WTC11 (cell line): ENCODE data around the gene ESR2. TPM values are rescaled to one million over a fixed set of nuclear protein-coding genes. Genes with fewer than 3 reads are reported as not detected.
A peak's percentile ranks its signal among the peaks of the same experiment; 100 is the strongest.

Source experiments
- ATAC-seq: fragments of 200-7000 bp; cut with Tn5 transposase; 2 replicates; pipeline ENCODE4 v1.10.0; 2021; ENCODE audit warnings: mild to moderate bottlenecking, moderate library complexity
- CTCF ChIA-PET: fragments of 300-600 bp; sonication (Branson Sonifier 250); formaldehyde crosslinking; loops from one replicate; lab custom pipeline; 2021; ENCODE audit warnings: antibody characterized with exemption; lab: Charles Lee
- POLR2A ChIA-PET: fragments of 350-600 bp; sonication (Branson Sonifier 250); formaldehyde crosslinking; loops from one replicate; lab custom pipeline; 2021; ENCODE audit warnings: antibody characterized with exemption; lab: Charles Lee
- DNase-seq: peaks from one replicate; pipeline ENCODE4 v3.0.0; 2021; ENCODE audit warnings: low spot score
- H3K27ac Mint-ChIP-seq: 2 replicates; pipeline ENCODE4 v1.8.0; 2021; ENCODE audit warnings: mixed read lengths
- H3K27me3 Mint-ChIP-seq: 2 replicates; pipeline ENCODE4 v1.8.0; 2021; ENCODE audit warnings: low read depth, mild to moderate bottlenecking, moderate library complexity, mixed read lengths
- H3K36me3 Mint-ChIP-seq: 2 replicates; pipeline ENCODE4 v1.8.0; 2021; ENCODE audit warnings: mixed read lengths
- H3K4me1 Mint-ChIP-seq: 2 replicates; pipeline ENCODE4 v1.8.0; 2022; ENCODE audit warnings: mixed read lengths
- H3K4me3 Mint-ChIP-seq: 2 replicates; pipeline ENCODE4 v1.8.0; 2021; ENCODE audit warnings: mild to moderate bottlenecking, moderate library complexity, mixed read lengths
- H3K9me3 Mint-ChIP-seq: 2 replicates; pipeline ENCODE4 v1.8.0; 2021; ENCODE audit warnings: mixed read lengths
- FOXP1 ChIP-seq: sonication (generic); formaldehyde crosslinking; IDR thresholded peaks from 2 replicates; pipeline ENCODE4 v1.8.0; 2022; ENCODE audit warnings: missing genetic modification reagents, mild to moderate bottlenecking, moderate library complexity, borderline replicate concordance
- JAZF1 ChIP-seq: fragments of 250-450 bp; sonication (Bioruptor Pico); IDR thresholded peaks from 2 replicates; pipeline ENCODE4 v1.9.0; 2021; ENCODE audit warnings: moderate library complexity, mild to moderate bottlenecking, inconsistent platforms
- MYBL2 ChIP-seq: sonication (generic); formaldehyde crosslinking; IDR thresholded peaks from 2 replicates; pipeline ENCODE4 v1.8.1; 2023; ENCODE audit warnings: mild to moderate bottlenecking, moderate library complexity, missing genetic modification reagents
- NR3C1 ChIP-seq: sonication (generic); formaldehyde crosslinking; conservative IDR thresholded peaks from 2 replicates; pipeline ENCODE4 v1.8.1; 2023; ENCODE audit warnings: low read depth, mild to moderate bottlenecking, missing genetic modification reagents
- SMAD4 ChIP-seq: sonication (generic); formaldehyde crosslinking; IDR thresholded peaks from 2 replicates; pipeline ENCODE4 v1.8.0; 2022; ENCODE audit warnings: mild to moderate bottlenecking, missing genetic modification reagents
- TP53 ChIP-seq: sonication (generic); formaldehyde crosslinking; IDR thresholded peaks from 2 replicates; pipeline ENCODE4 v1.8.1; 2023; ENCODE audit warnings: mild to moderate bottlenecking, missing genetic modification reagents
- ZNF121 ChIP-seq: sonication (generic); formaldehyde crosslinking; IDR thresholded peaks from 2 replicates; pipeline ENCODE4 v1.8.0; 2023; ENCODE audit warnings: missing genetic modification reagents
- ZNF138 ChIP-seq: sonication (generic); formaldehyde crosslinking; conservative IDR thresholded peaks from 2 replicates; pipeline ENCODE4 v1.8.1; 2022; ENCODE audit warnings: mild to moderate bottlenecking, moderate library complexity, missing genetic modification reagents
- ZNF232 ChIP-seq: sonication (generic); formaldehyde crosslinking; IDR thresholded peaks from 2 replicates; pipeline ENCODE4 v1.8.0; 2022; ENCODE audit warnings: mild to moderate bottlenecking, missing genetic modification reagents
- ZNF263 ChIP-seq: sonication (generic); formaldehyde crosslinking; IDR thresholded peaks from 2 replicates; pipeline ENCODE4 v1.8.1; 2022; ENCODE audit warnings: low read depth, mild to moderate bottlenecking, moderate library complexity, missing genetic modification reagents
- ZNF423 ChIP-seq: fragments of 250-450 bp; sonication (Bioruptor Pico); IDR thresholded peaks from 2 replicates; pipeline ENCODE4 v2.1.2; 2022; ENCODE audit warnings: mild to moderate bottlenecking, moderate library complexity
- total RNA-seq: library from RNA; stranded (reverse); gene quantifications from 3 replicates; pipeline ENCODE4 v1.2.3, GENCODE V29; 2021
- TF ChIP-seq, protein P1 (sequence below): sonication (generic); formaldehyde crosslinking; IDR thresholded peaks from 2 replicates; pipeline ENCODE4 v1.8.1; 2022; ENCODE audit warnings: low read depth, mild to moderate bottlenecking, moderate library complexity, missing genetic modification reagents, borderline replicate concordance
- TF ChIP-seq, protein P2 (sequence below): sonication (generic); formaldehyde crosslinking; IDR thresholded peaks from 2 replicates; pipeline ENCODE4 v1.8.1; 2023; ENCODE audit warnings: mild to moderate bottlenecking, missing genetic modification reagents
- TF ChIP-seq, protein P3 (sequence below): sonication (generic); formaldehyde crosslinking; IDR thresholded peaks from 2 replicates; pipeline ENCODE4 v1.8.1; 2022; ENCODE audit warnings: mild to moderate bottlenecking, missing genetic modification reagents, moderate library complexity, borderline replicate concordance
- TF ChIP-seq, protein P4 (sequence below): sonication (generic); formaldehyde crosslinking; IDR thresholded peaks from 2 replicates; pipeline ENCODE4 v1.8.1; 2022; ENCODE audit warnings: missing genetic modification reagents, borderline replicate concordance
- TF ChIP-seq, protein P5 (sequence below): fragments of 250-450 bp; sonication (Bioruptor Pico); IDR thresholded peaks from 2 replicates; pipeline ENCODE4 v1.9.0; 2021; ENCODE audit warnings: mild to moderate bottlenecking

The ESR2 gene
- total RNA-seq, 1 experiment from 2014 or later: 0.50 TPM

DNA sequence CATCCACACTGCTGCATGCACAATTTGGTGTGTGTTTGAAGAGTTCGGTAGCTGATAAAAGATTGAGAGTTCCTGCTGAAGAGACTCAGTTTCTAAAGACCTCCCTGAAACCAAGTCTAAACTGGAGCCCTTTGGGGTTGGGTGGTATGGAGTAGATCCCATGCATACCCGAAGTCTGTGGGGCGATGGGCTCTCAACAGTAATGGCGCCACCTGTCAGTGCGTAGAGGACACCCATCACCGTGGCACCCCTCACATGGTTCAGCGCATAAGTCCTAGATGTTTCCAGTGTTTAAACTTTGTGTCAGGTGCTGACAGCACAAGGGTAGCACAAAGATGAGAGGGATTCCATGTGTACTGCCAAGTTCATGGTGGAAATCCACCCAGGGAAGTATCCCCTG is 85.9 kb downstream of the ESR2 start (continued):
- TF ChIP-seq, protein P1, sequence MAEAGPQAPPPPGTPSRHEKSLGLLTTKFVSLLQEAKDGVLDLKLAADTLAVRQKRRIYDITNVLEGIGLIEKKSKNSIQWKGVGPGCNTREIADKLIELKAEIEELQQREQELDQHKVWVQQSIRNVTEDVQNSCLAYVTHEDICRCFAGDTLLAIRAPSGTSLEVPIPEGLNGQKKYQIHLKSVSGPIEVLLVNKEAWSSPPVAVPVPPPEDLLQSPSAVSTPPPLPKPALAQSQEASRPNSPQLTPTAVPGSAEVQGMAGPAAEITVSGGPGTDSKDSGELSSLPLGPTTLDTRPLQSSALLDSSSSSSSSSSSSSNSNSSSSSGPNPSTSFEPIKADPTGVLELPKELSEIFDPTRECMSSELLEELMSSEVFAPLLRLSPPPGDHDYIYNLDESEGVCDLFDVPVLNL (CRISPR knock-in tag): no peak
- TF ChIP-seq ZNF423 (CRISPR knock-in tag) (no peak), MYBL2 (no peak), SMAD4 (no peak), TP53 (CRISPR knock-in tag) (no peak), ZNF263 (CRISPR knock-in tag) (no peak)
- TF ChIP-seq, all 79 proteins: peak for 0

DNA sequence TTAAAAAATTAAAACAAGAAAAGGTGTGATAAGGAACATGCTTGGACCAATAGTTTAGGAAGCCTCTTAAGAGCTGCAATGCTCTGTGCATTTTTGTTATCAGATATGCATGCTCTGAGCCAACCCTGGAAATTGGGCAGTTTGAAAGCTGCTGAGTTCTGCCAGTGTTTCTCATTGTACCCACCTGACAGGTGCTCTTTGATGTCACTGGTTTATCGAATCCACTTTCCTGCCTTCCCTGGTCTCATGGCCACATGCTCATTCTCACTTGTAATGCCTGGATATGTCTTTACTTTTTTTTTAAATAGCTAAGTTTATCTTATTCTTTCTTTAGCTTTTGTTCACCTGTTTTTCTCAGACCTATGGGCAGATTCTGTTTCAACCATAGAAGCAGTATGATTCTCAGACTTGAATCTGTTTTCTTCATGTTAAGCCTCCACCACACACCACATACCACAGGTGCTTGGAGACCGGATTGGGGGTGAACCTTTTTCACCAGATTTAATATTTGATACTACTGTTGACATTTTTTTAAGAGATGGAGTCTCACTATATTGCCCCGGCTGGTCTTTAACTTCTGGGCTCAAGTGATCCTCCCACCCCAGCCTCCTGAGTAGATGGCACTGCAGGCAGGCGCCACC is 90.7 kb downstream of the ESR2 start:
- no peak overlapping the region for H3K27ac Mint-ChIP-seq
- POLR2A ChIA-PET: no interaction called here

DNA sequence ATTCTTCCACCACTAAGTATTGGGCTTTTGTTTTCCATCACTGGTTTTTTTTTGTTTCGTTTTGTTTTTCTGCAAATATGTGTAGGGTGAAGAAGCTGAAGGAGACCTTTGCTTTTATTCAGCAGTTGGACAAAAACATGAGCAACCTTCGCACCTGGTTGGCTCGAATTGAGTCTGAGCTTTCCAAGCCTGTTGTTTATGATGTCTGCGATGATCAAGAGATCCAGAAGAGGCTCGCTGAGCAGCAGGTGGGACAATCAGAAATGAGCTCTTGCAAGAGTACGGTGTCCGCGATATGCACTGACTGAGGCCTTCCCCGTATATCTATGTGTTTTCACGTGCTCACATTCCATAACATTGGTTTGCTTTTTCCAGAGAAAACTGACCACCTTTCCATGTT is 91.5 kb downstream of the ESR2 start:
- Mint-ChIP-seq H3K4me3 (no peak overlapping the region), H3K36me3 (peaks cover 7% of the 10 kb centered on the region), H3K4me1 (peaks cover 42% of the 10 kb centered on the region), H3K27me3 (no peaks in the 10 kb centered on the region), H3K9me3 (no peaks in the 10 kb centered on the region), H3K27ac (peak overlapping the region; percentile 46; the same call in 1 of the 2 replicates)
- ChIA-PET POLR2A (no interaction called here), CTCF (interaction anchor here (0.6 to 1.3 kb wide), 3 partner anchors 65 to 739 kb away, joined by 3 read pairs; no protein-coding TSS in a partner anchor)
- DNase-seq (no peak), ATAC-seq (no peak)
- TF ChIP-seq, protein P2, sequence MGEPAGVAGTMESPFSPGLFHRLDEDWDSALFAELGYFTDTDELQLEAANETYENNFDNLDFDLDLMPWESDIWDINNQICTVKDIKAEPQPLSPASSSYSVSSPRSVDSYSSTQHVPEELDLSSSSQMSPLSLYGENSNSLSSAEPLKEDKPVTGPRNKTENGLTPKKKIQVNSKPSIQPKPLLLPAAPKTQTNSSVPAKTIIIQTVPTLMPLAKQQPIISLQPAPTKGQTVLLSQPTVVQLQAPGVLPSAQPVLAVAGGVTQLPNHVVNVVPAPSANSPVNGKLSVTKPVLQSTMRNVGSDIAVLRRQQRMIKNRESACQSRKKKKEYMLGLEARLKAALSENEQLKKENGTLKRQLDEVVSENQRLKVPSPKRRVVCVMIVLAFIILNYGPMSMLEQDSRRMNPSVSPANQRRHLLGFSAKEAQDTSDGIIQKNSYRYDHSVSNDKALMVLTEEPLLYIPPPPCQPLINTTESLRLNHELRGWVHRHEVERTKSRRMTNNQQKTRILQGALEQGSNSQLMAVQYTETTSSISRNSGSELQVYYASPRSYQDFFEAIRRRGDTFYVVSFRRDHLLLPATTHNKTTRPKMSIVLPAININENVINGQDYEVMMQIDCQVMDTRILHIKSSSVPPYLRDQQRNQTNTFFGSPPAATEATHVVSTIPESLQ (CRISPR knock-in tag): no peak
- TF ChIP-seq ZNF423 (CRISPR knock-in tag) (no peak), NR3C1 (CRISPR knock-in tag) (no peak), JAZF1 (CRISPR knock-in tag) (no peak)
- TF ChIP-seq, protein P3, sequence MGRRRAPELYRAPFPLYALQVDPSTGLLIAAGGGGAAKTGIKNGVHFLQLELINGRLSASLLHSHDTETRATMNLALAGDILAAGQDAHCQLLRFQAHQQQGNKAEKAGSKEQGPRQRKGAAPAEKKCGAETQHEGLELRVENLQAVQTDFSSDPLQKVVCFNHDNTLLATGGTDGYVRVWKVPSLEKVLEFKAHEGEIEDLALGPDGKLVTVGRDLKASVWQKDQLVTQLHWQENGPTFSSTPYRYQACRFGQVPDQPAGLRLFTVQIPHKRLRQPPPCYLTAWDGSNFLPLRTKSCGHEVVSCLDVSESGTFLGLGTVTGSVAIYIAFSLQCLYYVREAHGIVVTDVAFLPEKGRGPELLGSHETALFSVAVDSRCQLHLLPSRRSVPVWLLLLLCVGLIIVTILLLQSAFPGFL: no peak

More for the DNA sequence above, 90.7 kb downstream of the ESR2 start:
- DNase-seq: no peak
- TF ChIP-seq, protein P4, sequence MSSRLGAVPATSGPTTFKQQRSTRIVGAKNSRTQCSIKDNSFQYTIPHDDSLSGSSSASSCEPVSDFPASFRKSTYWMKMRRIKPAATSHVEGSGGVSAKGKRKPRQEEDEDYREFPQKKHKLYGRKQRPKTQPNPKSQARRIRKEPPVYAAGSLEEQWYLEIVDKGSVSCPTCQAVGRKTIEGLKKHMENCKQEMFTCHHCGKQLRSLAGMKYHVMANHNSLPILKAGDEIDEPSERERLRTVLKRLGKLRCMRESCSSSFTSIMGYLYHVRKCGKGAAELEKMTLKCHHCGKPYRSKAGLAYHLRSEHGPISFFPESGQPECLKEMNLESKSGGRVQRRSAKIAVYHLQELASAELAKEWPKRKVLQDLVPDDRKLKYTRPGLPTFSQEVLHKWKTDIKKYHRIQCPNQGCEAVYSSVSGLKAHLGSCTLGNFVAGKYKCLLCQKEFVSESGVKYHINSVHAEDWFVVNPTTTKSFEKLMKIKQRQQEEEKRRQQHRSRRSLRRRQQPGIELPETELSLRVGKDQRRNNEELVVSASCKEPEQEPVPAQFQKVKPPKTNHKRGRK: no peak
- 0 out of 2 replicates have a peak, but pooled peaks have one; percentile 11 for TF ChIP-seq ZNF121
- TF ChIP-seq FOXP1: no peak
- TF ChIP-seq ZNF138 (CRISPR knock-in tag): no peak
- TF ChIP-seq ZNF232 (CRISPR knock-in tag): no peak
- TF ChIP-seq NR3C1 (CRISPR knock-in tag): no peak
- TF ChIP-seq, protein P5, sequence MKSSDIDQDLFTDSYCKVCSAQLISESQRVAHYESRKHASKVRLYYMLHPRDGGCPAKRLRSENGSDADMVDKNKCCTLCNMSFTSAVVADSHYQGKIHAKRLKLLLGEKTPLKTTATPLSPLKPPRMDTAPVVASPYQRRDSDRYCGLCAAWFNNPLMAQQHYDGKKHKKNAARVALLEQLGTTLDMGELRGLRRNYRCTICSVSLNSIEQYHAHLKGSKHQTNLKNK (CRISPR knock-in tag): no peak
- CTCF ChIA-PET: interaction anchor here (1.0 to 1.3 kb wide), 2 partner anchors 66 to 433 kb away, joined by 3 read pairs; no protein-coding TSS in a partner anchor
- H3K27me3 Mint-ChIP-seq: no peaks in the 10 kb centered on the region
- no peak overlapping the region for H3K4me3 Mint-ChIP-seq
- H3K36me3 Mint-ChIP-seq: peaks cover 15% of the 10 kb centered on the region
- no peak for ATAC-seq
- H3K4me1 Mint-ChIP-seq: peaks cover 37% of the 10 kb centered on the region
- H3K9me3 Mint-ChIP-seq: no peaks in the 10 kb centered on the region
